H1 (cell line): ENCODE results near the gene ANKH. TPM values are rescaled to one million over a fixed set of nuclear protein-coding genes. Genes with fewer than 3 reads are reported as not detected.
"Not testable (repeated sequence)": the region's sequence is repeated elsewhere in the genome, so short reads cannot be mapped to it uniquely, and the experiment has no call there.

ENCODE experiments used
- CTCF ChIA-PET: fragments of 300-600 bp; sonication (Branson Sonifier 250); formaldehyde crosslinking; loops from one replicate; lab custom pipeline; 2021; ENCODE audit not compliant: partially characterized antibody; lab: Charles Lee
- POLR2A ChIA-PET: fragments of 300-600 bp; sonication (Branson Sonifier 250); formaldehyde crosslinking; loops from one replicate; lab custom pipeline; 2021; ENCODE audit warnings: inconsistent platforms; ENCODE audit not compliant: partially characterized antibody; lab: Charles Lee
- DNase-seq, 2 experiments: peaks; one replicate each; pipeline versions ENCODE4 v3.0.0 to v3.0.0-alpha.2; 2010 to 2022; ENCODE audit warnings: low spot score in 2 of 2, low read depth in 1 of 2, mixed read lengths in 1 of 2
- FAIRE-seq: peaks from 2 replicates; lab custom pipeline; 2011; peaks lifted over from hg19 to GRCh38; lab: Jason Lieb, UNC
- H2AFZ ChIP-seq: 2 replicates; pipeline ENCODE4 v1.8.1; 2012; ENCODE audit warnings: low read length, inconsistent platforms
- H2AK5ac ChIP-seq: 2 replicates; pipeline ENCODE4 v1.6.1; 2013; ENCODE audit warnings: low read depth, low read length
- H2BK120ac ChIP-seq: replicated peaks from 2 replicates; pipeline ENCODE3; 2013; ENCODE audit warnings: low read depth, low read length, inconsistent platforms
- H2BK12ac ChIP-seq: 2 replicates; pipeline ENCODE4 v1.6.1; 2013; ENCODE audit warnings: low read depth, low read length
- H2BK15ac ChIP-seq: 2 replicates; pipeline ENCODE4 v1.6.1; 2013; ENCODE audit warnings: low read length
- H2BK20ac ChIP-seq: 2 replicates; pipeline ENCODE4 v1.6.1; 2013; ENCODE audit warnings: low read length
- H2BK5ac ChIP-seq: 2 replicates; pipeline ENCODE4 v1.6.1; 2013; ENCODE audit warnings: low read depth, low read length
- H3K14ac ChIP-seq: 2 replicates; pipeline ENCODE4 v1.6.1; 2013; ENCODE audit warnings: inconsistent platforms; ENCODE audit not compliant: insufficient read length
- H3K18ac ChIP-seq: 2 replicates; pipeline ENCODE4 v1.6.1; 2013; ENCODE audit warnings: low read length; ENCODE audit errors: extremely low read depth
- H3K23ac ChIP-seq: 2 replicates; pipeline ENCODE4 v1.6.1; 2013; ENCODE audit warnings: inconsistent platforms; ENCODE audit not compliant: insufficient read length
- H3K23me2 ChIP-seq: 2 replicates; pipeline ENCODE4 v1.6.1; 2013; ENCODE audit warnings: low read depth, low read length
- H3K27ac ChIP-seq: 2 replicates; pipeline ENCODE4 v1.6.1; 2011; ENCODE audit warnings: low read depth, low read length, inconsistent platforms
- H3K27me3 ChIP-seq, 4 experiments: replicated peaks in 1 of 4; 1 replicate in 1 of 4; 2 replicates in 3 of 4; pipeline versions ENCODE4 v1.6.1 to v1.8.1; 2011 to 2013; ENCODE audit warnings: low read length in 3 of 4, mild to moderate bottlenecking in 3 of 4, inconsistent platforms in 2 of 4, mixed read lengths in 2 of 4, moderate library complexity in 1 of 4; ENCODE audit not compliant: control insufficient read depth in 3 of 4, insufficient read depth in 3 of 4; ENCODE audit errors: extremely low read depth in 1 of 4
- H3K36me3 ChIP-seq, 4 experiments: 2 replicates each; pipeline versions ENCODE4 v1.6.1 to v1.8.1; 2011 to 2013; ENCODE audit warnings: mild to moderate bottlenecking in 4 of 4, low read length in 3 of 4, moderate library complexity in 2 of 4, control low read depth in 1 of 4, inconsistent platforms in 1 of 4; ENCODE audit not compliant: insufficient read depth in 4 of 4, control insufficient read depth in 2 of 4
- H3K4ac ChIP-seq: replicated peaks from 2 replicates; pipeline ENCODE3; 2013; ENCODE audit warnings: low read length, low read depth, mixed read lengths, inconsistent platforms; ENCODE audit not compliant: insufficient read length
- H3K4me1 ChIP-seq, 4 experiments: replicated peaks in 1 of 4; 1 replicate in 1 of 4; 2 replicates in 3 of 4; pipeline versions ENCODE4 v1.6.1 to v1.8.1; 2011 to 2013; ENCODE audit warnings: low read length in 3 of 4, inconsistent platforms in 2 of 4, mixed read lengths in 1 of 4; ENCODE audit not compliant: insufficient read depth in 4 of 4, control insufficient read depth in 3 of 4
- H3K4me2 ChIP-seq, 2 experiments: 2 replicates each; pipeline versions ENCODE4 v1.6.1 to v1.8.1; 2011 to 2013; ENCODE audit warnings: low read depth in 2 of 2, low read length in 2 of 2, control low read depth in 1 of 2, inconsistent platforms in 1 of 2, mild to moderate bottlenecking in 1 of 2; ENCODE audit not compliant: insufficient read depth in 1 of 2
- H3K4me3 ChIP-seq, 4 experiments: fragments of 200-600, 300-600 bp in 1 of 4; sonication (generic), shearing (Covaris generic), sonication (Bioruptor Twin) in 1 of 4; 2 replicates each; pipeline versions ENCODE4 v1.5.1 to v1.8.1; 2011 to 2016; ENCODE audit warnings: low read length in 4 of 4, low read depth in 3 of 4, control low read depth in 2 of 4, inconsistent platforms in 2 of 4, mild to moderate bottlenecking in 2 of 4, mixed read lengths in 1 of 4, moderate library complexity in 1 of 4; ENCODE audit not compliant: insufficient read depth in 2 of 4; ENCODE audit errors: extremely low read depth in 1 of 4
- H3K56ac ChIP-seq: replicated peaks from 2 replicates; pipeline ENCODE3; 2013; ENCODE audit warnings: low read depth, mild to moderate bottlenecking, mixed read lengths, low read length, inconsistent platforms; ENCODE audit not compliant: insufficient read length
- H3K79me1 ChIP-seq: 2 replicates; pipeline ENCODE4 v1.6.1; 2013; ENCODE audit warnings: low read depth, low read length, control low read depth
- H3K79me2 ChIP-seq, 2 experiments: 2 replicates each; pipeline versions ENCODE4 v1.6.1 to v1.8.1; 2012 to 2013; ENCODE audit warnings: low read length in 2 of 2, mild to moderate bottlenecking in 2 of 2, inconsistent platforms in 1 of 2; ENCODE audit not compliant: insufficient read depth in 2 of 2, control insufficient read depth in 1 of 2
- H3K9ac ChIP-seq, 4 experiments: replicated peaks in 1 of 4; 1 replicate in 1 of 4; 2 replicates in 3 of 4; pipeline versions ENCODE4 v1.6.1 to v1.8.1; 2011 to 2013; ENCODE audit warnings: low read depth in 3 of 4, low read length in 3 of 4, control low read depth in 2 of 4, mild to moderate bottlenecking in 2 of 4, moderate library complexity in 2 of 4, inconsistent platforms in 1 of 4; ENCODE audit errors: extremely low read depth in 1 of 4
- H3K9me3 ChIP-seq, 2 experiments: 2 replicates each; pipeline versions ENCODE4 v1.6.1 to v1.8.1; 2012 to 2013; ENCODE audit warnings: mild to moderate bottlenecking in 2 of 2, moderate library complexity in 2 of 2, control low read depth in 1 of 2, inconsistent platforms in 1 of 2, low read depth in 1 of 2, low read length in 1 of 2, mixed read lengths in 1 of 2; ENCODE audit not compliant: insufficient read depth in 2 of 2
- H4K20me1 ChIP-seq, 2 experiments: replicated peaks in 1 of 2; 2 replicates each; pipeline versions ENCODE3 to v1.8.1; 2011 to 2013; ENCODE audit warnings: inconsistent platforms in 2 of 2, low read length in 2 of 2, mild to moderate bottlenecking in 1 of 2; ENCODE audit not compliant: insufficient read depth in 2 of 2, control insufficient read depth in 1 of 2
- H4K5ac ChIP-seq: 2 replicates; pipeline ENCODE4 v1.6.1; 2013; ENCODE audit warnings: low read length, low read depth, mixed read lengths, inconsistent platforms; ENCODE audit not compliant: insufficient read length
- H4K8ac ChIP-seq: 2 replicates; pipeline ENCODE4 v1.8.0; 2013; ENCODE audit warnings: mild to moderate bottlenecking, moderate library complexity, low read length, inconsistent platforms; ENCODE audit not compliant: insufficient read depth; ENCODE audit errors: extremely low read depth
- H4K91ac ChIP-seq: replicated peaks from 2 replicates; pipeline ENCODE3; 2013; ENCODE audit warnings: low read length, mixed read lengths, inconsistent platforms; ENCODE audit not compliant: insufficient read length
- GTF2F1 ChIP-seq: IDR thresholded peaks from 2 replicates; pipeline ENCODE4 v1.6.1; 2012; ENCODE audit warnings: low read depth, low read length, improper control_type of control experiment, borderline replicate concordance
- MAFK ChIP-seq: IDR thresholded peaks from 2 replicates; pipeline ENCODE4 v1.6.1; 2012; ENCODE audit warnings: low read depth, mild to moderate bottlenecking, improper control_type of control experiment, low read length
- WGBS, 2 experiments: shearing (Covaris generic) in 1 of 2; methylation state at CpG; one replicate each; pipeline versions ENCODE4 v1.1.6 to v1.1.7; 2013 to 2015; ENCODE audit warnings: low lambda C conversion rate in 2 of 2, mixed read lengths in 2 of 2, inconsistent platforms in 1 of 2, low coverage in 1 of 2, missing lambda C conversion rate in 1 of 2; ENCODE audit not compliant: insufficient replicate concordance in 2 of 2, insufficient coverage in 1 of 2, insufficient read length in 1 of 2; ENCODE audit errors: extremely low coverage in 1 of 2, missing lambda C conversion rate in 1 of 2; 5-methylcytosine and 5-hydroxymethylcytosine counted together
- polyA plus RNA-seq, 7 experiments: library from polyadenylated mRNA; depleted of rRNA in 3 of 7; stranded (reverse) in 5 of 7; unstranded in 2 of 7; fragments of >200 nt in 5 of 7; fragments of 200-250 nt in 2 of 7; gene quantifications; 1 replicate in 5 of 7; 2 replicates in 1 of 7; 4 replicates in 1 of 7; pipeline versions ENCODE4 v1.2.1 to v1.2.3, GENCODE V29; 2011 to 2013; ENCODE audit warnings: missing spikeins in 2 of 7, mixed read lengths in 2 of 7
- total RNA-seq: library from RNA; stranded (reverse); fragmentation: NEBNext Ultra II Directional; extraction: Animal tissue kit (Norgen Biotek cat#: 25700); gene quantifications from 2 replicates; pipeline ENCODE4 v1.2.1, GENCODE V29; 2021

Gene ANKH
- total and polyA plus RNA-seq, 2 of the 8 experiments (the other 6 are each of a cell fraction or from before 2014, with no cell fraction given): 5.3 to 13.0 TPM

DNA sequence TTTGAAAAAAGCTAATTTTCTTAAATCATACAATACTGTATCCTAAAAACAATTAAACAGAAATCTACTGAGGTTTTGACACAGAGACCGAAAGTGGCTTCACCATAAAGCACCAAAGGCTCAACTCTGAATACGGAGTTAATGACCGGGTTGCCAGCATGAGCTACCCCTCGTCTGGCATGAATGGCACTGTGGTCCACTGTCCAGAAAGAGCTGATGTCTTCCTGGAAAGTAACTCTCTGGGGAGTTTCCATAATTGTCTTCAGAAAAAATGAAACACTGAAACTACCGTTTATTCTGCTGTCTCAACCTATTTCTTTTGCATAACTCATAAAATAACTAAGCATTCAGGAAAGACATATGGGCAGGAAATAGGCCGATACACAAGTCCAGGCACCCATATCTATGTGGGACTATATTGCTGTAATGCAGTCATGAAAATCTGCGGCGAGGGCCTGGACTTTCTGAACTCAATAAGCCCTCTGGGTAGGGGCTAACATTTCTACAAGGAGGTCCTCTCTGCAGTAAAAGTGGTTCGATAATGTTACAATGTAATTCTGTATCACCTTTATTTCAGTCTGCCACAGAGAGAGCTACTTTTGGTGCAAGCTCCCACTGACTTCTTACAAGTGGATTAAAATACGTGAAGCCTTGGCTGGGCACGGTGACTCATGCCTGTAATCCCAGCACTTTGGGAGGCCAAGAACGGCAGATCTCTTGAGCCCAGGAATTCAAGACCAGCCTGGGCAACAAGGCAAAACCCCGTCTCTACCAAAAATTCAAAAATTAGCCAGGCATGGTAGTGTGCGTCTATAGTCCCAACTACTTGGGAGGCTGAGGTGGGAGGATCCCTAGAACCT is 52.4 kb downstream of the ANKH start (continued):
- TF ChIP-seq GTF2F1: no peak
- TF ChIP-seq MAFK: no peak

DNA sequence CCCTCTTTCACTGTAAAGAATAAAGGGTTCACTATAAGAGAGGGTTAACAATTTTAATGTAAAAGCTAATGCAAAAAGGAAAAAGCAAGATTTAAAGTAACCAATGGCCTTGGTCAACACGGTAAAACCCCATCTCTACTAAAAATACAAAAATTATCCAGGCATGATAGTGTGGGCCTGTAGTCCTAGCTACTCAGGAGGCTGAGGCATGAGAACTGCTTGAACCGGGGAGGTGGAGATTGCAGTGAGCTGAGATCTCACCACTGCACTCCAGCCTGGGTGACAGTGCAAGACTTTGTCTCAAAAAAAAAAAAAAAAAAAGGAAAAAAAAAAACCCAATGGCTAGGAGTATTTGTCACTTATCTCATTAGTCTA is 53.8 kb downstream of the ANKH start:
- H2BK12ac ChIP-seq, H3K79me2 ChIP-seq, H3K79me1 ChIP-seq, FAIRE-seq, H3K4me3 ChIP-seq, H3K56ac ChIP-seq, H3K9me3 ChIP-seq, H3K14ac ChIP-seq, H3K27me3 ChIP-seq, H2BK15ac ChIP-seq, H4K91ac ChIP-seq, H3K4ac ChIP-seq, H2AFZ ChIP-seq, H2BK120ac ChIP-seq, H2BK5ac ChIP-seq, H2AK5ac ChIP-seq, DNase-seq, H3K23me2 ChIP-seq, H4K20me1 ChIP-seq, H3K9ac ChIP-seq, H2BK20ac ChIP-seq, H3K27ac ChIP-seq, H3K36me3 ChIP-seq, H4K8ac ChIP-seq, H4K5ac ChIP-seq, H3K4me2 ChIP-seq, H3K18ac ChIP-seq, H3K23ac ChIP-seq, POLR2A ChIA-PET, H3K4me1 ChIP-seq: not testable (repeated sequence)
- 91% methylated on average over 2 of the region's 2 CpGs; no CpG with 5 or more reads in 1 of the 2 experiments for WGBS, 2 experiments
- CTCF ChIA-PET: interaction anchor here (1.0 to 1.3 kb wide), 2 partner anchors 31 to 206 kb away, joined by 3 read pairs; no protein-coding TSS in a partner anchor
